Thyroid gland (tissue), 4 donors: ENCODE results near the gene CDKN2C.

Experiments
- CTCF ChIP-seq, 6 experiments: fragments of 200-600 bp in 3 of 6; fragments of 450-650 bp in 3 of 6; sonication (generic) in 3 of 6; IDR thresholded peaks; one replicate each; pipeline ENCODE4 v1.5.1; 2016 to 2019; ENCODE audit warnings: antibody characterized with exemption in 6 of 6, mild to moderate bottlenecking in 2 of 6, inconsistent platforms in 1 of 6, moderate library complexity in 1 of 6
- POLR2A ChIP-seq, 2 donors: fragments of 450-650 bp; IDR thresholded peaks; one replicate each; pipeline ENCODE4 v1.6.1; 2017; ENCODE audit warnings: antibody characterized with exemption in 2 of 2, mild to moderate bottlenecking in 2 of 2, moderate library complexity in 1 of 2

- TF ChIP-seq POLR2A (IDR thresholded peaks at IDR 0.05) (no peak), CTCF (IDR thresholded peaks at IDR 0.05) (no peak)
Measured at GRCh38 chr1:50934838-50935237, 35.2 kb upstream of the CDKN2C start.
